Measurements from ENCODE around the gene CAMK4. TPM values are rescaled to one million over a fixed set of nuclear protein-coding genes. Genes with fewer than 3 reads are reported as not detected.
A peak's percentile ranks its signal among the peaks of the same experiment; 100 is the strongest.

Gene CAMK4
- total and polyA plus RNA-seq, 9 of the 15 experiments (the other 6 are each of a cell fraction or from before 2014, with no cell fraction given), result 0.35 TPM; not detected in 8

GRCh38 chr5:111530298-111530740 is 306.1 kb downstream of the CAMK4 start (continued):
- TF ChIP-seq NKRF (IDR thresholded peaks at IDR 0.05; ENCODE audit: borderline replicate concordance), result peak; percentile 40; the same call in 1 of the 2 replicates
- peak; percentile 99 for TF ChIP-seq CHAMP1 (IDR thresholded peaks at IDR 0.05)
- TF ChIP-seq ZNF586 (CRISPR knock-in tag; conservative IDR thresholded peaks at IDR 0.05), result no peak
- no peak for TF ChIP-seq ZBTB33 (CRISPR knock-in tag; IDR thresholded peaks at IDR 0.05)
- TF ChIP-seq FOXA3 (CRISPR knock-in tag; conservative IDR thresholded peaks at IDR 0.05 in 1 of 2, IDR thresholded peaks at IDR 0.05 in 1 of 2), result no peak
- TF ChIP-seq ZNF407 (IDR thresholded peaks at IDR 0.05; ENCODE audit: low read depth), result no peak
- TF ChIP-seq ZFX (CRISPR knock-in tag; IDR thresholded peaks at IDR 0.05), result no peak
- TF ChIP-seq HSF4 (CRISPR knock-in tag; IDR thresholded peaks at IDR 0.05; ENCODE audit: borderline replicate concordance), result no peak
- TF ChIP-seq ZNF282 (CRISPR knock-in tag; IDR thresholded peaks at IDR 0.05), result no peak
- TF ChIP-seq ZNF324 (CRISPR knock-in tag; IDR thresholded peaks at IDR 0.05), result no peak
- TF ChIP-seq TGIF2 (CRISPR knock-in tag; IDR thresholded peaks at IDR 0.05), result no peak
- TF ChIP-seq RCOR1 (IDR thresholded peaks at IDR 0.05; ENCODE audit: borderline replicate concordance in 1 of 2, low read depth in 2 of 2, low read length in 2 of 2), result peak in 1 of 2 experiments; percentile 91; a peak in 1 of 4 replicates
- peak; percentile 97 for TF ChIP-seq NFE2 (IDR thresholded peaks at IDR 0.05; ENCODE audit: low read depth)
- peak; percentile 63 to 68; a peak in 2 of 4 replicates for TF ChIP-seq ARNT (IDR thresholded peaks at IDR 0.05)
